NK-92 (cell line): ENCODE measurements around the gene ZNF511.
"Not testable (repeated sequence)": the region's sequence is repeated elsewhere in the genome, so short reads cannot be mapped to it uniquely, and the experiment has no call there.

Experiments
- DNase-seq: peaks from one replicate; lab custom pipeline; 2025; ENCODE audit not compliant: unreplicated experiment; lab: John Stamatoyannopoulos, UW

Gene ZNF511

DNA sequence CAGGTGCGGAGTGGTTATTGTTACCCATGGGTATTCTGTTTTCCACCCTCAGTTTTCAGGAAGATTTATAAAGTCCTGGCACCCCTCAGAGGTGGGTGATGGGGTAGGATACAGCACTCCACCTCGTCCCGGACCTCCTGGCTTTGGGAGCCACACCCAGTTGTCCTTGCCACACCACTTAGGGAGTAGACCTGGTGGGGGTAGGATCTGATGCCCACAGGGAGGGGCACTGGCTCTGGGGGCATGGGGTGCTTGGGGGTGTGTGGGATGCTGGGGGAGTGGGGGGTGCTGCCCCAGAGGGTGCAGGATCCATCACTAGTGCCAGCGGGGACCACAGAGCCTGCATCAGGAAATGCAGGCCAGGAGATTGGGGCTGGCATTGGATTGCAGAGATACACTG is 4.5 kb downstream of the ZNF511 start:
- DNase-seq, result no peak

DNA sequence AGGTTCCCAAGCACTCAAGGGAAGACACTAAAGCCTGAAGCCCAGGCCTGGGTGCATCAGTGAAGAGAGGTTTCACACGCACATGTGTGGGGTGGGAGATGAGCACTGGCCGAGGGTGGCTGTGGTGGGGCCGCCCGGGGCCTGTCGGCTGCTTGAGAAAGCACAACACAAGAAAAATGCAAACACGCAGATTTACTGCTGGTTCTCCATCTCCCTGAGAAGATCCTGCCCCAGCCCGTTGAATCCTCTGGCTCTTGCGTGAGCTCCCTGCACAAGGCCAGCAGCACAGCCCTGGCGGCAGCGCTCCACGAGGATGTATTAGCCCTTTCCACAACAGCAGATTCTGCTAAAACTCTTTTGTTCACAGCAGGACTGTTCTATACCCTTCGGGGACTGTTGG is 6.2 kb downstream of the ZNF511 start:
- no peak for DNase-seq

DNA sequence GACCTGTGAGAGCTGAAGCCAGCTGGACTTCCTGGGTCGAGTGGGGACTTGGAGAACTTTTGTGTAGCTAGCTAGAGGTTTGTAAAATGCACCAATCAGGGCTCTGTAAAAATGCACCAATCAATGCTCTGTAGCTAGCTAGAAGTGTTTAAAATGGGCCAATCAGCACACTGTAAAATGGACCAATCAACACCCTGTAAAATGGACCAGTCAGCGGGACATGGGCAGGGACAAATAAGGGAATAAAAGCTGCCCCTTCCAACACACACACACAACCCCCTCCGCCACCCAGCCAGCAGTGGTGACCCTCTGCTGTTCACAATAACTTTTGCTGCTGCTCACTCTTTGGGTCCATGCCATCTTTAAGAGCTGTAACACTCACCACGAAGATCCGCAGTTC is 7.1 kb downstream of the ZNF511 start:
- DNase-seq, result no peak

DNA sequence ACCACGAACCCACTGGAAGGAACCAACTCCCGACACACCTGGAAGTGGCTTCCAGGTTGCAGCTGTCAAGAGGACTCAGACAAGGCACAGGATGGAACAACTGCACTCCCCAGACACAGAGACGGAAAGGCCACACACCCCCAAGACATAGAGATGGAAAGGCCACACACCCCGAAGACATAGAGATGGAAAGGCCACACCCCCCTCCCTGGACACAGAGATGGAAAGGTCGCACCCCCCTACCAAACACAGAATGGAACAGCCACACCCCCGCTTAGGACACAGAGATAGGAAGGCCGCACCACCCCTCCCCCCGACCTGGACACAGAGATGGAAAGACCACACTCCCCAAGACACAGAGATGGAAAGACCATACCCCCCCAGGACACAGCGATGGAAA is 7.6 kb downstream of the ZNF511 start:
- no peak for DNase-seq

DNA sequence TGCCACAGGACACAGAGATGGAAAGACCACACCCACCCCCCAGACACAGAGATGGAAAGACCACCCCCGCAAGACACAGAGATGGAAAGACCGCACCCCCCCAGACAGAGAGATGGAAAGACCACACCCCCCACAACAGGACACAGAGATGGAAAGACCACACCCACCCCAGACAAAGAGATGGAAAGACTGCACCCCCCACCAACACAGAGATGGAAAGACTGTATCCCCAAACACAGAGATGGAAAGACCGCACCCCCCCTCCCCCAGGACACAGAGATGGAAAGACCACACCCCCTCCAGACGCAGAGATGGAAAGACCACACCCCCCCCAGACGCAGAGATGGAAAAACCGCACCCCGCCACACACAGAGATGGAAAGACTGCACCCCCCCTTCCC is 8.0 kb downstream of the ZNF511 start:
- no peak for DNase-seq

DNA sequence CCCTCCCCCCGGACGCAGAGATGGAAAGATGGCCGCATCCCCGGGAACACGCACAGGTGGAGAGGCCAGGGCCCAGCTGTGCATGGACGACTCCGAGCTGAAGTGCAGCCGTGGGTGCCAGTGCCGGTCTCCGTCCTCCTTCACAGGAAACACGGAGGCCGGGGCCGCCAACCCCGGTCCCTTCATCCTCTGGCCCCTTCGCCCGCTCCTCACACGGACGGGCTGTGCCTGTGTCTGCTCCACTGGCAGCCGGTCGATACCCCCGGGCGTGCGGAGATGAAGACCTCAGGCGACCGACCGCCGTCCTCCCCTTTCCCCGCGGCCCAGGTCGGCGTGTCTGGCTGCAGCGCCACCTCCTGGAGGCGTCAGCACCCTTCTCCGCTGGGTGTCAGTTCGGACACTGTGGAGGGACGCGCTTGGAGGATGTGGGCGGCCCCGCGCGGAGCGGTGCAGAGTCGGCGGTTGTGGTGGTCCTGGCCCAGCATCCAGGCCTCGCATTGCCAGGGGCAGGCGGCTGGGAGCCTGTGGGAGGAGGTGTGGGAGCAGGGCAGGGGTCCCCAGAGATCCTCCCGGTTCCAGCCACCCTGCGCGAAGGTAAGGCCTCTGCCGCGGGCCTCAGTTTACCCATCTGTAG is 9.9 kb downstream of the ZNF511 start:
- no peak for DNase-seq

DNA sequence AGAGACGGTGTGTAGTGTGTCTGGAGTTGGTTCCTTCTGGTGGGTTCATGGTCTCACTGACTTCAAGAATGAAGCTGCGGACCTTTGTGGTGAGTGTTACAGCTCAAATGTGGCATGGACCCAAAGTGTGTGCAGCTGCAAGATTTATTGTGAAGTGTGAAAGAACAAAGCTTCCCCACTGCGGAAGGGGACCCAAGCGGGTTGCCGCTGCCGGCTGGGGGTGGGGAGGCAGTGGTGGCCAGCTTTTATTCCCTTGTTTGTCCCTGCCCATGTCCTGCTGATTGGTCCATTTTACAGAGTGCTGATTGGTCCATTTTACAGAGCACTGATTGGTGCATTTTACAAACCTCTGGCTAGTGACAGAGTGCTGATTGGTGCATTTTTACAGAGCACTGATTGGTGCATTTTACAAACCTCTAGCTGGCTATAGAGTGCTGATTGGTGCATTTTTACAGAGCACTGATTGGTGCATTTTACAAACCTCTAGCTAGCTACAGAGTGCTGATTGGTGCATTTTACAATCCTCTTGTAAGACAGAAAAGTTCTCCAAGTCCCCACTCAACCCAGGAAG is 12.2 kb downstream of the ZNF511 start:
- not testable (repeated sequence) for DNase-seq

DNA sequence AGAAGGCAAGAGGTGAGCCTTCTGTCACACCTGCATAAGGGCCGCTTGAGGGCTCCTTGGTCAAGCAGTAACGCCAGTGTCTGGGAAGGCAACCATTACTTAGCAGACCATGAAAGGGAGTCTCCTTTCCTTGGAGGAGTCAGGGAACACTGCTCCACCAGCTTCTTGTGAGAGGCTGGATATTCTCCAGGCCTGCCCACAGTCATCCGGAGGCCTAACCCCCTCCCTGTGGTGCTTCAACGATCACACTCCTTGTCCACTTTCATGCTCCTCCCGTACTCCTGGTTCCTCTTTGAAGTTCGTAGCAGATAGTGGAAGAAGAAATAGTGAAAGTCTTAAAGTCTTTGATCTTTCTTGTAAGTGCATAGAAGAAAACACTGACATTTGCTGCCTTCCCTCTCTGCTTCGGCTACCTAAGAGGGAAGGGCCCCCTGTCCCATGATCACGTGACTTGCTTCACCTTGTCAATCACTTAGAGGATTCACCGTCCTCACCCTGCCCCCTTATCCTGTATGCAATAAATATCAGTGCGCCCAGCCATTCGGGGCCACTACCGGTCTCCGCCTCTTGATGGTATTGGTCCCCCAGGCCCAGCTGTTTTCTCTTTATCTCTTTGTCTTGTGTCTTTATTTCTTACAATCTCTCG is 13.5 kb downstream of the ZNF511 start:
- not testable (repeated sequence) for DNase-seq

DNA sequence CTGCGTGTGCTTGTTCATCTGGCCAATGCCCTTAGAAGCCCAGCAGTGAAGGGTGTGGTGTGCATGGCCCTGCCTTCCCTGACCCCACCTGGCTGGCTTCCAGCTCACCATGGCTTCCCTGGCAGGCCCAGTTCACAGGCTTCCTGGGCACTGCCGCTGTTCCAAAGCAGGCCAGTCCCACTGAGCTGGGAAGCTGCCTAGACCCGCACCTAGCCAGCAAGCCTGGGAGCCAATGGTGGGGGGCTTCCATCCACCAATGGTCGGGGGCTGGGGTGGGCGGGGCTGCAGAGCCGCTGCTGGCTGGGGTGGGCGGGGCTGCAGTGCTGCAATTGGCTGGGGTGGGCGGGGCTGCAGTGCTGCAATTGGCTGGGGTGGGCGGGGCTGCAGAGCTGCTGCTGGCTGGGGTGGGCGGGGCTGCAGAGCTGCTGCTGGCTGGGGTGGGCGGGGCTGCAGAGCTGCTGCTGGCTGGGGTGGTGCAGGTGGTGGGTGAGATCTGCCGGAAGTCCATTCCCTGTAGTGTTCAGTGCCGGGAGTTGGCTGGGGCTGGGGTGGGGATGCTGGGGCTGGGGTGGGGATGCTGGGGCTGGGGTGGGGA is 15.6 kb downstream of the ZNF511 start:
- no peak for DNase-seq

DNA sequence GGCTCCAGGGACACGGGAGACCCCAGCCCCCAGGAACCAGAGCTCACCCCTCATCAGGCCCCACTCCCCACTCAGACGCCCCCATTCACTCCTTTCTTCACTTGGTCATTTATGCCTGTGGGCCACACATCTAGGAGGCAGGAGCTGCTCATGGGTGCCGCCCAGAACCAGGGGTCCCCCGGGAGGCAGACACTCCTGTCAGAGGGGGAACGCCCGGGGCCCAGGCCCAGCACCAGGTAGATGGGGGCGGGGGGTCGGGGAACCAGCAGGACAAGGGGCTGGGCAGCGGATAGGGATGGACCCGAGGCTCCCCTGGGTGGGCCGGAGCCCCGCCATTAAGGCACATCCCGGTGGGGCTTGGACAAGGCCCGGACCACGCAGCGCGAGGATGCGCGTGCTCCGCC is 16.1 kb downstream of the ZNF511 start:
- DNase-seq, result no peak

DNA sequence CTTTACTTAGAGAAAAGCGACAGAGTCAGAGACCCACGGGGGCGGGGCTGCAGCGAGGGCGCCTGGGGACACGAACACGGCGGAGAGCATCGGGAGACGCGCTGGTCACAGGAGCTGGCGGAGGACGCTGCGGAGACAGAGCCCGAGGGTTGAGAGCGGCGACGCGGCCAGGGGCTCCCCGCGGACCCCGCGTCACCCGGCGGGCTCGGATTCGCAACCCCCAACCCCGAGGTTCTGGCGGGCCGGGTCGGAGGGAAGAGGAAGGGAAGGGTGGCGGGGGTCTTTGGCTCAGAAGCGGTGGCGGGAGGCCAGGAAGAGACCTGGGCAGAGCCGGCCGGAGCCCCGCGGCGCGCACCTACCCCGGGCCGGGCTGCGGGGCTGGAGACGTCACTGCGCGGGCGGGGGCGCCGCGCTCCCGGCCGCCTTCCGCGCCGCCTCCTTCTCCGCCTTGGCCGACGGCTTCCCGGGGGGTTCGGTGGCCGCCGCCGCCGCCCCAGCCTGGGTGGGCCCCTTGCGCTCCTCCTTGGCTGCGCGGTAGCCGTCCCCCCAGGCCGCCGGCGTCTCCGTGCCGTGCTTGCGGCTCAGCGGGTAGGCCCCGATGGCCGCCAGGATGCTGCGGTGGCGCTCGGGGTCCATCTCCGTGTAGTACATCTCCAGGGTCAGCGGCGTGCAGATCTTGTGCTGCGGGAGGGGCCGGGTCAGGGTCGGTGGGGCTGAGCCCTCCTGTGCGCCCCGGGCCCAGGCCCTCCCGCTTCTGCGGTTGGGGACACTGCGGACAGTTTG is 16.9 kb downstream of the ZNF511 start:
- DNase-seq, result no peak

DNA sequence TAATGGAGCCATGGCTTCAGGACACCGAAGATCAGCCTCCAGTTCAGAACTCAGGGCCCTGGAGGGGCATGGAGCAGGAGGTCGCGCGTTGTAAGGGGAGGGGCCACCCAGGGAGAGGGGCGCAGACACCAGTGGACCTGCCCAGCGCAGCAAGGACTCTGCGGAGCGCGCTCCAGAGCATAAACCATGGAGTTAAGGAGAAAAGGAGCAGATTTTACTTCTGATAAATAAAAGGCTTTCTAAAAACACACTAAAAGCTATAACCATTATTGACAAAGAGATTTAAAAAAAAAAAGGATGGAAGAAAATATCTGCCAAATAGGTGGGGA is 17.5 kb downstream of the ZNF511 start:
- DNase-seq, result no peak

DNA sequence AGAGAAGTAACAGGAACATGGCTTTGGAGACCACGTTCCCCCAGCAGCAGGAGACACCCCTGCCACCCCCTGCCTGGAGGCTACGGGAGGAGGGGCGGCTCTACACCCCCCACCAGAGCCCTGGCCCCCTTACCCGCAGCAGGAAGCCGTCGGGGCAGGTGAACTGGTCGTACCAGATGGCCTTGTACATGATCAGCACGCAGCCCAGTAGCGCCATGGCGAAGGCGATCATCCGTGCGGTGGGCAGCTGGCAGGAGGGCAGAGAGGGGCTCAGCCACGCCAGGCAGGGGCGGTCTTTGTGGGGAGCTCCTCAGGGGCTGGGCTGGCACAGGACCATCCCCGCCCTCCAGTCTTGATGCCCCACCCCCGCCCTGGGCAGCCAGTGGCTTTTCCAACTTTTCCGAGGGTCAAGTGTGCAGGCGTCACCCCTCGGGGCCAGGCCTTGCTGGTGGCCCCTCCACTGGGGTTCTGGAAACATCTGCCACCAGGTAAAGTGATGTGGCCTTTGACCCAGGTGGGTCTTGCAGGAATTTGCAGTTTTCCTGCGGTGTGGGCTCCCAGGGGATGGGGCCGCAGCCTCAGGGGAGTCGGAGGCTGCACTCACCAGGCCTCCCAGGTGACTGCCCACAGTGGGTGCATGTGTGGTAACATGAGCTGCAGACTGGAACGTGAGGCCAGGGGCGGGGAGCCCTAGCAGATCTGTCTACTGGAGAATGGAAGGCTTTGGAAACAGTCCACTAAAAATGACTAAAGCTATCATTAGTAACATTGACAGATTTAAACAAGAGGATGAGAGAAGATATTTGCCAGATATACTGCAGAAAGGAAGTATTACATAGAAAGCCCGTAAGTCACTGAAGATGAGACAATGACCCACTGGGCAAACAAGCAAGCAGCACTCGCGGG is 18.3 kb downstream of the ZNF511 start:
- no peak for DNase-seq

DNA sequence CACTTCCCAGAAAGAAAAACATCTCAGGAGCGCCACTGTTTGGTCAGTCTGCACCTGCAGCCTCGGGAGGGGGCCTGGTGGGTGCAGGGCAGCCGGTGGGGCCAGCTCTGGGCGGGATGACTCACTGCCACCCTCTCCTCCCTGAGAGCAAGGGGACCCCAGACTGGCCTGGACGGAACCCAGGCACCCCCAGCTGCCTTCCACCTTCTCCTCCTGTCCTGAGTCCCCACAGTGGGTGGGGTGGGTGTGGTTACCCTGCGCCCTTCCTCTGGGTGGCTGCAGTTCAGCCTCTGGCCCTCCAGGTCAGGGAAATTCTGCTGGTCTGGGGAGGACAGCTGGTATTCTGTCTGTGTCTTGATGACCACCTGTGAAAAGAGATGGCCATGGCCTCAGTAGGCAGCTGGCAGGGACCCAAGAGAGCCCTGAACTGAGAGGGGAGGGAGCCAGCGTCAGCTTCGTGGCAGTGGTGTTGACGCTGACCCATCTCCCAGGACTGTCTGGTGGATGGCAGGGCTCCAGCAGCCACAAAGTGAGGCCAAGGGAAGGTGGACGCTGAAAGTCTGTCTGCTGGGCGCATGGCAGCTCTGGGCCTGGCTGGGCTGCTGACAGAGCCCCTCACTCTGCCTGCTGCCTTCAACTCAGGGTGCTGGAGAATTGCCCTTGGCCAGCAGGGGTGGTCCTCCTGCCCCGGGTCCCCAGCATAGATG is 19.1 kb downstream of the ZNF511 start:
- DNase-seq, result no peak

DNA sequence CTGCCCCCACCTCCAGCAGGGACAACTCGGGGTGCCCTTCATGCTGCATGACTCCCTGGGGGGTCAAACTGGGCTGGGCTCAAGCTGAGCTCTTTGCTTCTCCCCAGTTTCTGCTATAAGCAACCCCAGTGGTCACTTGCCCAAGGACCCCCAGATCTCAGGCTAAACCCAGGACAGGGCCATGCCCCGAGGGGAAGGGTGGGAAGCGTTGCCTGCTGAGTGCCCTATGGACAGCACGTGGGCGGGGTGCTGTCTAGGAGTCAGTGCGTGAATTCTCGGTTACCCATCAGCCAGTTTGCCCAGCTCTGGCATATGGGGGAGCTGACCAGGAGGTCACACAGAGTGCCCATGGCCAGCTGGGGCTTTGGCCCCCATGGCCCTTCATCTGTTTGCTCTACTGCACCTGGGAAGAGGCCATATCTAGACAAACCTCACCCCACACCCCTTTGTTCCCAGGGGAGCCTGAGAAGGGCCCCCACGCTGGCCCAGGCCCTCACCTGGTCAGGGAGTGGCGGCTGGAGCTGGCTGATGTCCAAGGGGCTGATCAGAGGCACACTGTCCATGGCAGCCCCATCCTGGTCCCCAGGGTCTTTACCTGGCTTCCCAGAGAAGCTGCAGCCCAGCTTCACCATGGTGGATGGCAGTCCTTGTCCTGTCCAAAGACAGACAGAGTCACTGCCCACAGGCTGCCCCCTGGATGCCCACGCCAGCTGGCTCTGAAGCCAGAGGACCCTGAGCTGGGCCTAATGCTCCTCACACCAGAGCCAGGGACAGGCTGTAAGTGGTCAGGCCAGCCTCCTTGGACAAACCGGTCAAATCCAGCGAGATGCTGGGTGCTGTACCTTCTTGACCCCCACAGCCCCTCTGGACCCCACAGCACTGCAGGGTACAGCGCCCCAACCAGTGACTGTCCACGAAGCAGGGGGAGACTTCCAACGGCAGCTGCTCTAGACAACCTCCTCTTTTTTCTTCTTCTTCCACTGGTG is 19.9 kb downstream of the ZNF511 start:
- no peak for DNase-seq

DNA sequence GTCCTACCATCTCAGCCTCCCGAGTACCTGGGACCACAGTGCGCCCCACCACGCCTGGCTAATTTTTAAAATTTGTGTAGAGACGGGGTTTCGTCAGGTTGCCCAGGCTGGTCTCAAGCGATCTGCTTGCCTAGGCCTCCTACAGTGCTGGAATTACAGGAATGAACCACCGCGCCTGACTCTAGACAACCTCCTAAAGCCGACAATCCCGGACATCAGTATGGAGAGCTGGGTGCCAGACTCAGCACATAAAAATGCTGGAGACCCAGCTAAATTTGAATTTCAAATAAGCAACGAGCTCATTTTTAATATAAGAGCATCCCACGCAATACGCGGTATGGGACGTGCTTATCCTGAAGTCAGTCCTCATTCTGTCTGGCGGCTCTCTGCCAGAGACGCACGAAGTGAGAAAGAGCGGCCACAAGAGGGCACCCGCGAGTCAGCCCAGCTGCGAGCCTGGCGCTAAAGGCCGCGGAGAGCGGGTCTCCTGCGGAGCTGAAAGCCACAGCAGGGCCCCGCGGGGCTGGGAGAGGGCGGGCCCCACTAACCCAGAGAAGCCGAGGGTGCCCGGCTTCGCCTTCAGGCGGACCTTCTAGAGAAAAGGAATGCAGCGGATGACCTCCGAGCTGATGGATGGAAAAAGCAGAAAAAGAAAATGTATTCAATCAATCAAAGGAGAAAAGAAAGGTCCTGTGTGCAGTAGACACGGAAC is 20.9 kb downstream of the ZNF511 start:
- no peak for DNase-seq

DNA sequence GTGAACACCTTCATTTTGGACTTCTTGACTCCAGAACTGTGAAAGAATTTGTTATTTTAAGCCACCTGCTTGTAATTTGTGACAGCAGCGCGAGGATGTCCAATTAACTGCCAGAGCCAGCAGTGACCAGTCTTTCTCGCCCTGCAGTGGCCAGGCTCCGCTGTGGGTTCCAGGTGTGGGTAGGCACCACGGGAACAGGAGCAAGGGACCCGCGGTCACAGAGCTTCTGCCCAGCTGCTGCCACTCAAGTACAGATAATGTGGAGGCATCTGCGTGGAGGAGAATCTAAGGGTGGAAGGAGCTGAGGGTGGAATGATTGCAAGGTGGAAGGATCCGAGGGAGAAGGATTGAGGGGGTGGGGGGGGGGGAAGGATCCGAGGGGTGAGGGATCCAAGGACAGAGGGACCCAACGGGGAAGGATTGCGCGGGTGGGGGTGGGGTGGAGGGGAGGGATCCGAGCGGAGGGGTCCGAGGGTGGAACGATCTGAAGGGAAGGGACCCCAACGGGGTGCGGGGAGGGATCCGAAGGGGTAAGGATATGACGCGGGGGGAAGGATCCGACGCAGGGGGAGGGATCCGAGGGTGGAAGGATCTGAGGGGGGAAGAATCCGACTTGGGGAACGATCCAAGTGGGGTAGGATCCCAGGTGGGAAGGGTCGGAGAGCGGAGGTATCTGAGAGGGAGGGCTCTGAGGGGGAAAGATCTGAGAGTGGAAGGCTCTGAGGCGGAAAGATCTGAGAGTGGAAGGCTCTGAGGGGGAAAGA is 24.4 kb downstream of the ZNF511 start:
- DNase-seq, result no peak
